Pons (tissue), 1 donor: ENCODE measurements around the gene CTRL.
A peak's percentile ranks its signal among the peaks of the same experiment; 100 is the strongest.
"Not testable (repeated sequence)": the region's sequence is repeated elsewhere in the genome, so short reads cannot be mapped to it uniquely, and the experiment has no call there.

Source experiments
- DNase-seq: peaks from one replicate; pipeline ENCODE4 v3.0.0-alpha.2; 2016; ENCODE audit warnings: low spot score

Gene CTRL

DNA sequence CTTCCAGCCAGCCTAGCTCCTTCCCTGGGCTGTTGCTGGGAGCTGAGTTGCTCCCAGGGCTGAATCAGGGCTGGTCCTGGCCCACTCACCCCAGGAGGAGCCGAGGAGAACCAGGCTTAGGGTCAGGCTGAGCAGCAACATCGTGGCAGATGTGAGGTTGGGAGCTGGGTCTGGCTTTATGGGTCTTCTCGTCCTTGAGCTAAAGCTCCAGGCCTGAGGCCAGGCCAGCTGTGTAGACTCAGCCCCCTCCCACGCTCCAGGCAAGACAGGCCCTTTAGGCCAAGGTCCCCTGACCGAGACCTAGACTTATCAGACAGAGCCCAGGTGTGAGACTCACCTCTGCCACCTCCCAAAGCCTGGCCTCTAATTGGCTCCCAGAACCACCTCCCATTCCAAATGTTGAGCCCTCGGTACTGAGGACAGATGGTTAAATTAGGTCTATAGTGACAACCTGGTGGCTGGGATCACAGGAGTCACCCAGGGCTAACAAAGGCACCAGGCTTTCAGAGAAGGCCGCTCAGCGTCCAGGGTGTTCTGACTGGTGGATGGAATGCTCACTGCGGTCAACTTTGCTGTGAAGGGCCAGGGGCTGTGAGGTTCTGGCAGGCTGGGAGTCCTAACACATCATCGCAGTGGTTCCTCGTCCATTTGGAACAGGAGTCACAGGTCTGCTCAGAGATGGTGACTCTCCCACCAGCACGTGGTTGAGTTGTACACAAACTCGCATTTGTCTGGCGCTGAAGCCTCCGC is at the start of gene CTRL:
Gene CTRL, minus strand, starts transcription at position 151 of the 750 bp plus-strand sequence. Its CDS starts 10 bp downstream, at position 141.
- no peak for DNase-seq

DNA sequence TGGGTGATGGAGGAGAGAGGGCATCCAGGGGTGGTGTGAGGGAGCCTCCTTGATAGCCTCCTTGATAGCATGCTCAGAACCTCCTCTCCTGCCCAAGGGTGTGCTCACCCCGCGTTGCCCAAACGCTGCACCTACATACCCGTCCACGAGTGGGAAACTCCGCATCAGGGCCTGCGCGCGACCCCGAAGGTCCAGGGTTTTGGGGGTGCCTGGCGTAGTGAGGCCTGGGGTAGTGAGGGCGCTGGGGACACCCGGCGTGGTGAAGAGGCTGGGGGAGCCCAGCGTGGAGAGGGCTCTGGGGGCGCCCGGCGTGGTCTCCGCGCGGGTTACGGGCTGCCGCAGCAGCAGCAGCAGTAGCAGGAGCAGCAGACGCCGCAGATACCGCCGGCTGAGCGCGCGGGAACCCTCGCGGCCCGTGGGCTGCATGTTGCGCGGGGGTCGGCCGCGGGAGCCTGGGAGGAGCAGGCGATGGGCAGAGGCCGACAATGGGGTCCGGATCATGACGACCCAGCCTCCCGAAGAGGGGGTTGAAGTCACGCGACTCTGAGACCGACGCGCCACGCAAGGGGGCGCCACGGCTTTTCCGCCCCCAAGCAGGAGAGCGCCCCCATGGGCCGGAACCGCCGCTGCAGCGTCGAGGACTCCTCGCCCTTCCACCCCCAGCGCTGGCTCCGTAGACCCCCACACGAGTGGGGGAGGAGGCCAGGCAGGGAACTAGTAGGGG is 48.5 kb upstream of the CTRL start, which contains the start of gene DPEP3:
Gene DPEP3, minus strand, starts transcription at position 545 of the 724 bp plus-strand sequence. Its CDS starts 119 bp downstream, at position 426.
- DNase-seq = no peak

DNA sequence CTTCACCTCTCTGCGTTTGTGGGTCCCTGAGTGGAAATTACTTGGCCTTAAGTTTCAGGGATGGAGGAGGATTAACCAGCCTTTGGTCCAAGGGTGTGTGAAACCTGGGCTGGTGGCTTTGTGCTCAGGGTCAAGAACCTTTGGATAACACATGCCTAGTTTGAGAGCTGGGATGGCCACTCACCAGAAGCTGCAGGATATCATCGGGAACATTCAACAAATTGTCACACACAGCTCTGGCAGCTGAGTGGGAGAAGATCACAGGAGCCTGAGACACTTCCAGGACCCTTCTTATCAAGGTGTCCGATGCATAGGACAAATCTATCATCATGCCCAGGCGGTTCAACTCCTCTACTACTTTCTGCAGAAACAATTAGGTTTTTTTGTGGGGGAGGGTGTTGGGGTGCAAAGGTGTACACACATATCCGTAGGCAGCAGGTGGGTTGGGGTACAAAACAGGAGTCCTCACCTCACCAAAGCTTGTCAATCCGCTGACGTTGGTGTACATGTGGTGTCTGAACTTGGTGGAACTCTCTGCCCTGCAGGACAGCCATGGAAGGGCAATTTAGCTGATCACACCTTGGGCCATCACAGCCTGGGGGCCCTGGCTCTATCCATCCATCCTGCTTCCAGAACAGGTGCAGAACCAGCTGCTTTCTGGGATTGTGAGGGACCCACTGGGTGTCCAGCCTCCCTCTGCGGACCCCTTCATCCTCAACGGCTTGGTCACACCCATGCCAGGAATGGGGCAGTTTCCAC is 46.0 kb upstream of the CTRL start:
- no peak for DNase-seq

DNA sequence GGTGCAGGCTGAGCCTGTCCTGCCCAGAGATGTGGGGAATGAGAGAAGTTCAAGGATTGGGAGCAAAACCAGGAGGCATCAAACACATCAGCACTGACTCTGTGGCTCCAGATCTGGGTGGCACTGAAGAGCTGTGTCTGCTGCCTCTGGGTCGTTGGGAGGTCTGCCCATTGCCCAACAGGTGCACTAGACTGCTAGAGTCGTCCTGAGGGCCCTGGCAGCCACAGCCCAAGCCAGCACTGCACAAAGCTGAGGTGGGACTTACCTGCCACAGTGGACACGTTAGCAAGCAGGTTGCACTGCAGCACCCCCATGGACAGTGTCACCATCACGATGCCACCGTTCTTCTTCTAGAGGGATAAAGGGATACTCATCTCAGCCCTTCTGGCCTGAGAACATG is 45.3 kb upstream of the CTRL start:
- no peak for DNase-seq

DNA sequence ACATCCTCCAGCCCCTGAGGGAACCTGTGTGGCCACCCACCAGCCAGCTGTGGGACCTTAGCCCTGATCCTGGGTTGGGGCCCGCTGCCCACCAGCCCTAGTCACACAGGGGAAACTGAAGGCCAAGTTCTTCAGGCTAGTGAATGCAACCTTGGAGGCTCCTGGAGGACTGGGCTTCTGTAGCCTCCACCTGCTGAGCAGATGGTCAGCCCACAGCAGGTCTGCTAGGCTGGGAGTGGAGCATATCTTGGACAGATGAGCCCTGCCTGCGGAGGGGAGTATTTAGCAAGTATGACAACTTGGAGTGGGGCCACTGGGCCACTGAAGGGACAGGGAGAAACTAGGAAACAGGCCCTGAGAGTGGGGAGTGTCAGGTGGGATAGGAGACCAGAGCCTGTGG is 44.5 kb upstream of the CTRL start:
- DNase-seq = no peak

DNA sequence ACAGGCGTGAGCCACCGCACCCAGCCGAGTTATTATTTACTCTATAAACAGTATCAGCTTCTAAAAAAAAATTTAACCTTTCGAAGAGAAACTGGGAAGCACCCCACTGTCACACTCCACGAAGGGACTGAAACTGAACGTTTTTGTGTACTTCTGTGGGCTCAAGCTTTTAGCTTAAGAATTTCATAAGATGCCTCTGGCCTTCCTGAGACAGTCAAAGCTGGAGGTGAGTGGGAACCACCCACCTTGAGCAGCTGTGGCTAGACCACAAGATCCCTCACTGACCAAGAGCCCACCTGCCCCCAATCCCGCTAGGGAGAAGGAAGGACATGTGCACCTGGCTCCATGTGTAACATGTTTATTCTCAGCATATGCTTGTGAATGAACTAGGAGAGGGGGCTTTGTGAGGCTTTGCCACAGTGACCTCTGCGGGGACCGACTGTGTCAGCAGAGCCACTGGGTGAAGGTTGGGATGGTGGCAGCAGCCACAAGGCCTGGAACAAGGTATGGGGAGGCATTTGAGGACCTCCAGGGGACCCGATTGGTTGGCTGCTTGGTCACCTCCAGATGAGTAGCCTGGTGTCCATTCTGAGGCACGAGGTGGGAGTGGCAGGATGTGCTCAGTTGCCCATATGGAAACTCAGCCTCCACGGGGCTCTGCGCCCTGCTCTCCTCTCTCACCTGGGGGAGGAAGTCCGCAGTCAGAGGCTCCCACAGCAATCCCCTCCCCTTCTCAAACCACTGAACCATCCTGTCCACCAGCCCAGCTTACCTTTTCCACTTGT is 43.9 kb upstream of the CTRL start:
- no peak for DNase-seq

DNA sequence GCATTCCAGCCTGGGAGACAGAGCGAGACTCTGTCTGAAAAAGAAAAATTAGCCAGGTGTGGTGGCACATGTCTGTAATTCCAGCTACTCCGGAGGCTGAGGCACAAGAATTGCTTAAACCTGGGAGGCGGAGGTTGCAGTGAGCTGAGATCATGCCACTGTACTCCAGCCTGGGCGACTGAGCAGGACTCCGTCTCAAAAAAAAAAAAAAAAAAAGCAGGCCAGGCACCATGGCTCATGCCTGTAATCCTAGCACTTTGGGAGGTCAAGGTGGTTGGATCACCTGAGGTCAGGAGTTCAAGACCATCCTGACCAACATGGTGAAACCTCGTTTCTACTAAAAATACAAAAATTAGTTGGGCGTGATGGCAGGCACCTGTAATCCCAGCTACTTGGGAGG is 40.6 kb upstream of the CTRL start:
- not testable (repeated sequence) for DNase-seq

DNA sequence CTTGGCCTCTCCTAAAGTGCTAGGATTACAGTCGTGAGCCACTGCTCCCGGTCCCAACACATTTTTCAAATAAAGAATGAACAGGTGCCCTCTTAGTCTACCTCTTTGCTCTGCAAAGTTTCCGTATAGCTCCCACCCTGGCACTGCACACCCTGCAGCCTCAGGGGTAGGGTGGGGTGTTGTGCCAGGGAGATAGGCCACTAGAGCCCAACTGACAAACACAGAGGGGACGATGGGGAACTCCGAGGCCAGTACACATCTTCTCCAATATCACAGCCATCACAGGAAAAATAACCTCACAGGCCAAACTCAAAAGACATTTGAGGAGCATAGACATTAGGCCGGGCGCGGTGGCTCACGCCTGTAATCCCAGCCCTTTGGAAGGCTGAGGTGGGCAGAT is 39.4 kb upstream of the CTRL start:
- DNase-seq = no peak

DNA sequence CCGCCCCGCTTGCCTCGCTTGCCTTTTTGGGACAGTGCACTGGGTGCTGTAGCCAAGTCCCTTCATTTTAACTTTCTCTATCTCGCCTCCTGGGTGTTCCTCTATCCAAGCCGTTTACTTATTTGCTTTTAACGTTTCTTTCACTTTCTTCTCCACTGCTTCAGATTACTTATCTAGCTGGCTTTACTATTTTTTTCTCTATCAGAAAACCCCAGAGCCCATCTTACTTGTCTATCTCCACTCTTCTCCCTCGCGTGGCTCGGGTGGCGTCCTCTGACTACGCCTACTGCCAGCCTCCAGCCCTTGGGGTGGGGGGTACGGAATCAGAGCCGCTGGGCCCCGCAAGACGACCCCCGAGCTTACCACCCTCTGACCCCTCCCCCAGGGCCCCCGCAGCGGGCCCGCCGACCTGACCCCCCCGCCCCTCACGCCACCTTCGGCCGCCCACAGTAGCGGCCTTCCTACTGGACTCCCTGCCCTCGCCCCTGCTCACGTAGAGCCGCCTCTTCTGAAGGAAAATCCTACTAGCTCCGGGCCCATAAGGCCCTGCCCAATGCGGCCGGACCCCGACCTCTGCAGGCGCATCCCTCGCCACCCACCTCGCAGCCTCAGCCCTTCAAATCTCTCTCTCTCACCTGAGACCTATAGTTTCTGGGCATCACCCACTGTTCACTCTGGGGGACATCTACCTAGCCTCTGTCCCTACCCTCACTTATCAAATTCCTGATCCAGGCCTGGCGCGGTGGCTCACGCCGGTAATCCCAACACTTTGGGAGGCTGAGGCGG is 37.8 kb upstream of the CTRL start:
- DNase-seq = no peak

DNA sequence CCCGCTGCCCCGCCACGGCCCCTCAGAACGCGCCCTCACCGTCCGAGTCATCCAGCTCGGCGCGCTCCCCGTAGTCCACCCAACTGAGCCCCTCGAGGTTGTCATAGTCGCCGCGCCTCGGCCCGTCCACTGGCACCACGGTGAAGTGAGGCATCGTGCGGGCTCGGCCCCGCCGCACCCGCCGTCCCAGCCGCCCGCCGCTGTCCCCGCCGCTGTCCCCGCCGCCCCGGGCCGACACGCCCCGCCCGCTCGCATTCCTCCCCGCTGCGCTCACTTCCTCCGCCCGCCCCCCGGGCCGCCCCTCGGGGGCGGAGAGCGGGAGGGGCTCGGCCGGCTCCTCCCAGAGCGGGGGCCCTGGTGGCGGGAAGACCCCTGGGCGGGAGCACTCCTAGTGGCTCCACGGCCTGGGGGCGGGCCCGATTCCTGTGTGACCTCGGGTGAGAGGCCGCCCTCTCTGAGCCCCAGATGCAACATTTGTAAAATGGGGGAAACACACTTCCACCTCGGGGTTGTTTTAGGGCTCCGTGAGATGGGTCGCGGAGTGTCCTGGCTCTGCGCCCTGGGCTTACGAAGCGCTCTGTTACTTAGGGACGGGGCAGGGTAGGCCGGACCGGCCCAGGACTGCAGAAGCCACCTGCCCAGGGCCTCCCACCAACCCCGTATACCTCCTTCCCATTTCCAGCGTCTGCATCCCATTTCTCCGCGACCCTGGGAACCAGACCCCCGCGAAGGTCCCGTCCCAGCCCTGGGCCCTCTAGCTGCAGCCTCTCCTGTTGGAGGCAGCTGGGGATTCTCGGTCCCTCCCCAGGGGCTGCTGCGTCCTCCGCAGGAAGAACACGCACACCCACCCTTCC is 37.0 kb upstream of the CTRL start, which contains the start of gene SLC12A4:
Gene SLC12A4, minus strand, starts transcription at position 238 of the 854 bp plus-strand sequence. Its CDS starts 84 bp downstream, at position 154.
- DNase-seq = peak; percentile 40

DNA sequence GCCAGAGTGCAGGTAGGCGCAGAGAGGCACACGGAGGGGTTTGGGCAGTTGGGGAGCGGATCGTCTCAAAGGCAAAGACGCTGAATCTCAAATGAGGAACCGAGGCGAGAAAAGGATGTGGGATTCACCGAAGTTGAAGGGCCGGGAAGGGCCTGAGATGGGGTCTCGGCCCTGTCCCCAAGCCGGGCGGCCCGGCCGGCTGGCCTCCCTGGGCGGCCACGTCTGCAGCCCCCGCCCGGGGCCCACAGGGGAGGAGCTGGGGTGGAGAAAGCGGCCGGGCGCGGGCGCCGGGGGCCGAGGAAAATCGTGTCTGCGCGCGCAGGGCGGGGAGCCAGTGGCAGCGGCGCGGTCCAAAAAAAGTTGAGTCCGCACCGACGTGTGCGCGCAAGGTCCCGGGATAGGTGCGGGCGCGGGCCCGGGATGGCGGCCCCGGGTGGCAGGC is 36.3 kb upstream of the CTRL start:
- DNase-seq = no peak

DNA sequence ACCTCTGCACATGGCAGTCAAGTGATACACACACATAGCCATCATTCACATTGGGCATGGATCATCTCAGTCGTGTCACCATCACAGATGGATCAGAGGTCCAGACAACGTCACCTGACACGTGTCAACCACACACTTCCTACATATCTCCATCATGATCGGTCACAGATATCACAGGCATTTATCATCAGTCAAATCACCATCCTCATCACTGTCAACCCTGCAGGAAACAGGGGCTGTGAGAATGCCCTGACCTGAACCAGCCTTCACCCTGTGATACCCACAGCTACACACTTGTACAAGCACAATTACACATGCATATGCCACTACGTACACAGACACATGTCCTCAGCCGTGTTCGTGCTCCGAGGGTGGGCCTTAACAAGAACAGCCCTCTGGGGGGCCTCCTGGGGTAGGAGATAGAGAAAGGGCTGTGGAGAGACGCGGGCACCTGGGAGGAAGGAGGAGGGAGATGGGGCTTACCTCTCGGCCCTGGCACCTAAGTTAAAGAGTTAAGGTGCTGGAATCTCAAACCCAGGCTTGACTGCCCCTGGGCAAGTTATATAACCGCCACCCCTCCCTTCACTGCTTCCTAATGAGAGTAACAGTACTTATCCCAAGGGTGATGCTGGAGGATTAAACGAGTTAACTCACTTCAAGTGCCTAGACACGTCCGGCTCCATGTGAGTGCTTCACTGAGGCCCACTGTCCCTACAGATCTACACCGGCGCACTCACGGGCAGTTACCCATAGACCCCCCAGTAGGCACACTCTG is 35.7 kb upstream of the CTRL start:
- no peak for DNase-seq

DNA sequence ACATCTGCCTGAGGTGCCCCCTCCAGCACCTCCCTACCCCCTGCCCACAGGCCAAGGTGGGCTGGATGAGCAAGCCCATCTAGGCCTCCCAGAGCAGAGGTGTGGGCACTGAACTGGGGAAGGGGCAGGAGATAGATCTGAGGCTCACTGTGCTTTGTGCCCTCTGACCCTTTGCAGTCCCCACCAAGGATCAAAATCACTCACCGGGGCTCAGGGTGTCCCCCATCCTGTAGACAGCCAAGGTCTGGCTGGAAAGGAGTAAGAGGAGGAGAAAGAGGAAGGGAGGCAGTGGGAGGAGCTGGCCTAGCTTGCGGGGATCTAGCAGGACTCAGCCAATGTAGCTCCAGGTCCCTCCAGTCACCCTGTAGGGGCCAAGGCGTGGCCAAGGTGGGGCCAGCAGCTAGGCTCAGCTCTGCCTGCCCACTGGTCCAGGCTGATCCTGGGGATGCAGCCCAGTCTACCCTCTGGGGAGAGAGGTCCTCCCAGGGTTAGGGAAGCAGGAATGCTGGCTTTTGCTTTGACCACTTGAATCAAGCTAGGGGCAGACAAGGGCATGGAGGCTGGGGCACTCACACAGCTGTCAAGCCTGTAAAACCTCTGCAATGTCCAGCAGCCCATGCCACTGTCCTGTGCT is 35.0 kb upstream of the CTRL start:
- DNase-seq = no peak

DNA sequence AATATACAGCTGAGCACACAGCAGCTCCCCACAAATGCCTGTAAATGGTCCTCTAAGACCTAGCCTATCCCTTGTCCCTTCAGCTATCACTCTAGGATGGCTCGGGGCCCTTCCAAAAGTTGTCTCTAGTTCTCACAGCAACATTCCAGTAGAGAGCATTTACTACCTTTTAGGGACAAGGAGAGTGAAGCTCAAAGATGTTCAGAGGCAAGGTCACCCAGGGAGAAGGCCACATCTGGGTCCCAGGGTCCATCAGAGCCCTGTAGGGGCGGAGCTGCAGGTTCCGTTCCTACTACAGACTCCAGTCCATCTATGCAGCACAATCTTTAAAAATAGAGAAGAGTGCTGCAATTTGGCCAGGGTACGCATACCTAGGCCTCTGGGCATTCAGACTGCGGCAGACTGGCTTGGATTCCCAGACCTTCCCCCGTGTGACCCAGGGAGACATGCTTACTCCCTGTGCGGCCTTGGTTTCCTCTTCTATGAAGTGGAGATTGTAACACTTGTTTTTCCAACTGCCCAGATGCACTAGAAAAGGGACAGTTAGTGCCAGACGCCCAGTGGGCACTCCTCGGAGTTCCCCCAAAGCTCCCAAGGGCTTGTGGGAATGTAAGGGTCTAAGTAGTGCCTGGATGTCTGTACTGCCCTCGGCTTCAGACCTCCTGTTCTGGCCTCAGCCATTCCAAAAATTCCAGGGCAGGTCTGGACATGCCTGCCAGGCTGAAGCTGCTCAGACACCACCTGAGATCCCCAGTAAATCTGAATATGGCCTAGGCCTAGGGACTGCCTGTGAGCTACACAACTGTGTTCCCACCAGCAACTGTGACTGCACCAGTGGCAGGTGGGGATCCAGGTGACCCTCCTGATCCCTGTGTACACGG is 34.2 kb upstream of the CTRL start:
- no peak for DNase-seq

DNA sequence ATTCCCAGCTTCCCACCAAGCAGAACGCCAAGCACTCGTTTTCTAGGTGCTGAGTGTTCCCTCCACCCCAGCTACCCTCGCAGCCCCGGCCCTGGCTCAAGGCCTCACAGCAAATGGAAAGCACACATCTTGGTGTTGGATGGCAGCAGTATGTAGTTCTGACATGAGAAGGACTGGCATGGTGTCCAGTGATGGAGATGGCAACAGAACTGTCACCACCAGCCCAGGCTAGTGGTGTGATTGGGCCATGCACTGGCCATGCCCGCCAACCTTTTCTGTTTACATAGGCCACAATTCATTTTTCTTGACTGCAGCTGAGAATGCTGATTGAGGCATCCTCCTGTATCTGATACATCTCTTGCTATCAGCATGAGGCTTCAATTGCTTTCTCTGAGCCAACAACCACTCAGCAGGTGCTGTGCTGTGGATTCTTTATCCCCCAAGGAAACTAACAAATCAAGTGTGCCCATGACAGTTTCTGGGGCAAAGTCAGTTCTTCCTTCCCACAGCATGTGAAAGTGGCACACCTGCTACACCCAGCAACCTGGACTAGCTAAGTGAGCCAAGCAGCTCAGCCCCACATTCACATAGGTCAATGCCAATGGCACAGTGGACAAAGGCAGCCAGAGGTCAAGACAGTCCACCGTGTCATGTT is 32.9 kb upstream of the CTRL start:
- no peak for DNase-seq

DNA sequence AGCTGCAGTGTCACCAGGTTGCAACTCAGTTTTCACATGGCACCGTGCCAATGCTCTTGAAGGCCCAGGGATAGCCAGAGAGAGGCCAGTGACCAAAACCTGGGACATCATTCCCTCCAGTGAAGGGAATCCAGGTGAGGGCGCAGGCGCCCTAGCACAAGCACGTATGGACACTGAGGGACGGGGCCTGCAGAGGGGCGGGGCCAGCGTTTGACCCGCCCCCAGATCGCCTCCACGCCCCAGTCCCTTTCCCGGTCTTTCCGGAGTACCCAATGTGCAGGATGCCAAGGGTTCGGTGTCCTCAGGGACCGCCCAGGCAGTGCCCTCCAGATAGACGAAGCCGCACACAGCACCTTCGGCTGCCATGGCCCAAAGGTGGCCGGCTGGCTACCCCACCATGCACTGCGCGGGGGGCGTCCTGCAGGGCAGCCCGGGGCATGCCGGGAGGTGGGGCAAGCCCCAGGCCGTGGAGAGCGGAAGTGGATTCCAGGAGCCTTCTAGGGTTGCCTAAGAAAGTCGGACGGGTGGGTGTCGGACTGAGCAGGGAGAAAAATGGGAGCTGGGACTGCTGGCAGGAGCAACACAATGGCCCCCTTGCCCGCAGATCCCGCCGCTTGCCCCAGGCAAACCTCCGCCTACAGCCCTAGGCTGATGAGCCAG is 32.1 kb upstream of the CTRL start:
- no peak for DNase-seq

DNA sequence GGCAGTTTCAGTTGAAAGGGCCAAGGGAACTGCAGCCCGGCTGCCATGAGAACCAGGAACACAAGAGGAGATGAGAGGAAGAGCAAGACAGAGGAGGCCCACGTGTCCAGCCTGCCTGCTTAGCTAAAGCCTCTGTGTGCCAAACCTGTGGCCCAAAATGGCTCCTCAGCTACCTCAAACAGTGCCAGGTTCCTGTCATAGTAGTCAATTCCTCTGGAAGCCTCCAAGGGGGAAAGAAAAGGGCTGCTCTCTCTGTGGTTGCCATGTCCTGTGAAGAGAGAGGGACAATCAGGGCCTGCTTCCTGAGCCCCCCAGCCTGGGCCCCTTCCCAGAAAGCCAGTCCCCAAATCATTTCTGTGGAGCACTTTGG is 31.6 kb upstream of the CTRL start:
- DNase-seq = peak; percentile 44
